HepG2 (cell line): ENCODE data around the gene TOX2.

Source experiments
- EZH2 ChIP-seq: conservative IDR thresholded peaks from 2 replicates; pipeline ENCODE4 v1.6.1; 2012; ENCODE audit warnings: mild to moderate bottlenecking, low read depth, low read length, moderate library complexity
- MAX ChIP-seq: IDR thresholded peaks from 2 replicates; pipeline ENCODE4 v1.6.1; 2012; ENCODE audit warnings: inconsistent platforms
- RFX5 ChIP-seq: IDR thresholded peaks from 2 replicates; pipeline ENCODE4 v1.6.1; 2011; ENCODE audit warnings: low read depth, low read length, improper control_type of control experiment
- SALL2 ChIP-seq: sonication (generic); formaldehyde crosslinking; IDR thresholded peaks from 2 replicates; pipeline ENCODE4 v1.8.1; 2023; ENCODE audit warnings: mild to moderate bottlenecking, missing genetic modification reagents, inconsistent platforms
- ZBTB33 ChIP-seq: sonication (generic); formaldehyde crosslinking; IDR thresholded peaks from 2 replicates; pipeline ENCODE4 v1.4.0; 2020; ENCODE audit warnings: missing genetic modification reagents
- ZNF350 ChIP-seq: sonication (generic); formaldehyde crosslinking; IDR thresholded peaks from 2 replicates; pipeline ENCODE4 v1.4.0; 2020; ENCODE audit warnings: mild to moderate bottlenecking, low read depth, missing genetic modification reagents, borderline replicate concordance
- ZNF775 ChIP-seq: sonication (generic); formaldehyde crosslinking; IDR thresholded peaks from 2 replicates; pipeline ENCODE4 v1.4.0; 2020; ENCODE audit warnings: missing genetic modification reagents, mild to moderate bottlenecking, moderate library complexity, borderline replicate concordance
- ZSCAN5A ChIP-seq: sonication (generic); formaldehyde crosslinking; IDR thresholded peaks from 2 replicates; pipeline ENCODE4 v1.8.0; 2022; ENCODE audit warnings: mild to moderate bottlenecking, missing genetic modification reagents, borderline replicate concordance

- TF ChIP-seq ZNF775 (no peak), RFX5 (no peak), MAX (no peak), ZBTB33 (CRISPR knock-in tag) (no peak), ZNF350 (no peak), EZH2 (no peak), SALL2 (no peak), ZSCAN5A (CRISPR knock-in tag) (no peak)
These were observed 125.7 kb downstream of the TOX2 start for GRCh38 chr20:44040202-44040915.
